Measurements from ENCODE around the gene PRIM1. TPM values are rescaled to one million over a fixed set of nuclear protein-coding genes. Genes with fewer than 3 reads are reported as not detected.

The PRIM1 gene
- total and polyA plus RNA-seq, 2 of the 8 experiments (the other 6 are each of a cell fraction or from before 2014, with no cell fraction given): 52.4 to 61.9 TPM

GRCh38 chr12:56694161-56694560, 58.0 kb downstream of the PRIM1 start:
- H3K36me3 ChIP-seq (ENCODE audit: control insufficient read depth in 2 of 4, insufficient read depth in 4 of 4, low read length in 3 of 4): no peaks in the 10 kb centered on the region
- no peaks in the 10 kb centered on the region for H3K79me2 ChIP-seq (ENCODE audit: control insufficient read depth in 1 of 2, insufficient read depth in 2 of 2, low read length in 2 of 2)
- H4K8ac ChIP-seq (ENCODE audit: extremely low read depth, insufficient read depth, low read length): no peak overlapping the region
- H4K5ac ChIP-seq (ENCODE audit: insufficient read length, low read depth, low read length): no peak overlapping the region
- no peak overlapping the region for H4K91ac ChIP-seq (replicated peaks; ENCODE audit: insufficient read length, low read length)
- no peak overlapping the region for H3K4ac ChIP-seq (replicated peaks; ENCODE audit: insufficient read length, low read depth, low read length)
- H2BK5ac ChIP-seq (ENCODE audit: low read depth, low read length): no peak overlapping the region
- no peak overlapping the region for H2BK20ac ChIP-seq (ENCODE audit: low read length)
- no peak overlapping the region for H2BK12ac ChIP-seq (ENCODE audit: low read depth, low read length)
- H4K20me1 ChIP-seq (replicated peaks in 1 of 2; ENCODE audit: control insufficient read depth in 1 of 2, insufficient read depth in 2 of 2, low read length in 2 of 2): no peaks in the 10 kb centered on the region
- no peak overlapping the region for H3K14ac ChIP-seq (ENCODE audit: insufficient read length)
- no peak overlapping the region for H3K4me2 ChIP-seq (ENCODE audit: insufficient read depth in 1 of 2, low read depth in 2 of 2, low read length in 2 of 2)
- H3K79me1 ChIP-seq (ENCODE audit: low read depth, low read length): no peaks in the 10 kb centered on the region
- H3K27me3 ChIP-seq (replicated peaks in 1 of 4; ENCODE audit: control insufficient read depth in 3 of 4, extremely low read depth in 1 of 4, insufficient read depth in 3 of 4, low read length in 3 of 4): no peaks in the 10 kb centered on the region
- H3K23ac ChIP-seq (ENCODE audit: insufficient read length): no peak overlapping the region
- ChIA-PET CTCF (ENCODE audit: partially characterized antibody) (interaction anchor here (0.6 to 0.7 kb wide), 2 partner anchors 408 to 872 kb away, joined by 3 read pairs; no protein-coding TSS in a partner anchor), POLR2A (ENCODE audit: partially characterized antibody) (interaction anchor here (0.6 to 52.4 kb wide), 5 partner anchors 7 to 776 kb away, joined by 3 to 1406 read pairs (median 5); partner anchors contain the start of genes NACA, PRIM1 and PTGES3)
- no peak overlapping the region for H2BK15ac ChIP-seq (ENCODE audit: low read length)
- 91% methylated on average over 4 of the region's 5 CpGs; no CpG with 5 or more reads in 1 of the 2 experiments for WGBS, 2 experiments (ENCODE audit: extremely low coverage in 1 of 2, insufficient coverage in 1 of 2, insufficient read length in 1 of 2, insufficient replicate concordance in 2 of 2, low coverage in 1 of 2, low lambda C conversion rate in 2 of 2, missing lambda C conversion rate in 1 of 2)
- no peak overlapping the region for H2BK120ac ChIP-seq (replicated peaks; ENCODE audit: low read depth, low read length)
- H3K9me3 ChIP-seq (ENCODE audit: insufficient read depth in 2 of 2, low read depth in 1 of 2, low read length in 1 of 2): no peaks in the 10 kb centered on the region
- H2AFZ ChIP-seq (ENCODE audit: low read length): no peak overlapping the region
- H3K56ac ChIP-seq (replicated peaks; ENCODE audit: insufficient read length, low read depth, low read length): no peak overlapping the region
- no peaks in the 10 kb centered on the region for H3K23me2 ChIP-seq (ENCODE audit: low read depth, low read length)
- no peak overlapping the region for H3K18ac ChIP-seq (ENCODE audit: extremely low read depth, low read length)
- no peak for DNase-seq (ENCODE audit: low read depth in 1 of 2, low spot score in 2 of 2)
- no peak overlapping the region for H3K27ac ChIP-seq (ENCODE audit: low read depth, low read length)
- no peak overlapping the region for H3K4me3 ChIP-seq (ENCODE audit: extremely low read depth in 1 of 4, insufficient read depth in 2 of 4, low read depth in 3 of 4, low read length in 4 of 4)
- H2AK5ac ChIP-seq (ENCODE audit: low read depth, low read length): no peak overlapping the region
- H3K4me1 ChIP-seq (replicated peaks in 1 of 4; ENCODE audit: control insufficient read depth in 3 of 4, insufficient read depth in 4 of 4, low read length in 3 of 4): peaks cover 0 to 3% (median 2%) of the 10 kb centered on the region in 4 experiments; a peak in 3 of 7 replicates
- no peak overlapping the region for H3K9ac ChIP-seq (replicated peaks in 1 of 4; ENCODE audit: extremely low read depth in 1 of 4, low read depth in 3 of 4, low read length in 3 of 4)
- no peak for FAIRE-seq
